HG03139 (cell line): ENCODE data around the gene COL4A2.

ENCODE experiments used
- ATAC-seq: cut with Tn5 transposase; IDR thresholded peaks from one replicate; pipeline ENCODE4 v1.9.1; 2021; ENCODE audit not compliant: unreplicated experiment

Gene COL4A2

GRCh38 chr13:110397436-110398115 is 90.5 kb downstream of the COL4A2 start:
- no peak for ATAC-seq

GRCh38 chr13:110398564-110399507 is 91.8 kb downstream of the COL4A2 start:
- no peak for ATAC-seq

GRCh38 chr13:110399801-110400200 is 92.7 kb downstream of the COL4A2 start:
- ATAC-seq = no peak

- ATAC-seq = no peak
Observed at GRCh38 chr13:110400786-110401533, 93.9 kb downstream of the COL4A2 start.

- no peak for ATAC-seq
Observed at GRCh38 chr13:110402299-110403069, 95.4 kb downstream of the COL4A2 start.

- no peak for ATAC-seq
Observed at GRCh38 chr13:110403315-110403714, 96.2 kb downstream of the COL4A2 start.

- no peak for ATAC-seq
Observed at GRCh38 chr13:110403721-110404120, 96.6 kb downstream of the COL4A2 start.

- ATAC-seq = no peak
Observed at GRCh38 chr13:110404321-110404720, 97.2 kb downstream of the COL4A2 start.

GRCh38 chr13:110405597-110406450 is 98.7 kb downstream of the COL4A2 start:
- ATAC-seq = no peak

GRCh38 chr13:110407021-110407420 is 99.9 kb downstream of the COL4A2 start:
- ATAC-seq = no peak

GRCh38 chr13:110407531-110407930 is 100.4 kb downstream of the COL4A2 start:
- no peak for ATAC-seq

- no peak for ATAC-seq
Observed at GRCh38 chr13:110408286-110408685, 101.2 kb downstream of the COL4A2 start.

- no peak for ATAC-seq
Observed at GRCh38 chr13:110409581-110409992, 102.5 kb downstream of the COL4A2 start.

GRCh38 chr13:110410000-110410399 is 102.9 kb downstream of the COL4A2 start:
- no peak for ATAC-seq

GRCh38 chr13:110410936-110411687 is 104.0 kb downstream of the COL4A2 start:
- no peak for ATAC-seq

GRCh38 chr13:110411688-110412059 is 104.6 kb downstream of the COL4A2 start:
- peak; percentile 13 for ATAC-seq

GRCh38 chr13:110412132-110412914 is 105.2 kb downstream of the COL4A2 start:
- peak; percentile 85 for ATAC-seq

GRCh38 chr13:110413016-110413675 is 106.1 kb downstream of the COL4A2 start:
- no peak for ATAC-seq
